ENCODE data around the gene NBEA. TPM values are rescaled to one million over a fixed set of nuclear protein-coding genes. Genes with fewer than 3 reads are reported as not detected.
A peak's percentile ranks its signal among the peaks of the same experiment; 100 is the strongest.

The NBEA gene
- total RNA-seq, 1 donor from 2014 or later: 0.18 TPM

GRCh38 chr13:35473802-35474201, 531.7 kb downstream of the NBEA start:
- H3K27ac Mint-ChIP-seq: no peak overlapping the region
- H3K4me1 Mint-ChIP-seq (ENCODE audit: low read depth): peaks cover 34% of the 10 kb centered on the region
- H3K36me3 Mint-ChIP-seq (ENCODE audit: low read depth): peaks cover 6% of the 10 kb centered on the region
- H3K27me3 Mint-ChIP-seq (ENCODE audit: insufficient read depth): peaks cover 81% of the 10 kb centered on the region
- intact Hi-C loops (cut with micrococcal nuclease): loop anchor here (10.0 kb wide), 1 partner anchor 529 kb away; the partner anchor contains the start of gene NBEA
- H3K4me3 Mint-ChIP-seq: no peak overlapping the region
- no peak for DNase-seq (ENCODE audit: low spot score)
- H3K9me3 Mint-ChIP-seq: peaks cover 3% of the 10 kb centered on the region

GRCh38 chr13:35474496-35475211, 532.6 kb downstream of the NBEA start:
- DNase-seq (ENCODE audit: low spot score): no peak
- intact Hi-C loops (cut with micrococcal nuclease): loop anchor here (10.0 kb wide), 1 partner anchor 530 kb away; the partner anchor contains the start of gene NBEA
- Mint-ChIP-seq H3K27me3 (ENCODE audit: insufficient read depth) (peaks cover 82% of the 10 kb centered on the region), H3K4me1 (ENCODE audit: low read depth) (peaks cover 34% of the 10 kb centered on the region), H3K4me3 (peak overlapping the region; percentile 81), H3K27ac (peak overlapping the region; percentile 5), H3K36me3 (ENCODE audit: low read depth) (peaks cover 6% of the 10 kb centered on the region), H3K9me3 (peaks cover 3% of the 10 kb centered on the region)

- Mint-ChIP-seq H3K4me3 (peak overlapping the region; percentile 81), H3K27me3 (ENCODE audit: insufficient read depth) (peaks cover 77% of the 10 kb centered on the region), H3K4me1 (ENCODE audit: low read depth) (peaks cover 34% of the 10 kb centered on the region), H3K36me3 (ENCODE audit: low read depth) (peaks cover 6% of the 10 kb centered on the region), H3K27ac (no peak overlapping the region), H3K9me3 (peaks cover 3% of the 10 kb centered on the region)
- intact Hi-C loops (cut with micrococcal nuclease): loop anchor here (10.0 kb wide), 1 partner anchor 531 kb away; the partner anchor contains the start of gene NBEA
- no peak for DNase-seq (ENCODE audit: low spot score)
Measured at GRCh38 chr13:35475212-35475959, 533.3 kb downstream of the NBEA start.

- Mint-ChIP-seq H3K4me1 (ENCODE audit: low read depth) (peaks cover 33% of the 10 kb centered on the region), H3K9me3 (peaks cover 3% of the 10 kb centered on the region), H3K4me3 (peak within 1 kb of the TSS; percentile 81), H3K27ac (no peak within 1 kb of the TSS), H3K27me3 (ENCODE audit: insufficient read depth) (peaks cover 78% of the 10 kb centered on the region), H3K36me3 (ENCODE audit: low read depth) (peaks cover 5% of the 10 kb centered on the region)
- intact Hi-C loops (cut with micrococcal nuclease): loop anchor here (10.0 kb wide), 1 partner anchor 531 kb away; the partner anchor contains the start of gene NBEA
- DNase-seq (ENCODE audit: low spot score): no peak
Measured at GRCh38 chr13:35475960-35476943, 534.2 kb downstream of the NBEA start, which contains the start of gene MAB21L1. Gene MAB21L1 (minus strand): TSS chr13:35476689. CDS start chr13:35476138, 551 bp downstream.

- peaks cover 66% of the 10 kb centered on the region for H3K27me3 Mint-ChIP-seq (ENCODE audit: insufficient read depth)
- H3K36me3 Mint-ChIP-seq (ENCODE audit: low read depth): peaks cover 4% of the 10 kb centered on the region
- no peak for DNase-seq (ENCODE audit: low spot score)
- H3K27ac Mint-ChIP-seq: no peak overlapping the region
- H3K9me3 Mint-ChIP-seq: peaks cover 3% of the 10 kb centered on the region
- H3K4me3 Mint-ChIP-seq: no peak overlapping the region
- peaks cover 30% of the 10 kb centered on the region for H3K4me1 Mint-ChIP-seq (ENCODE audit: low read depth)
- intact Hi-C loops (cut with micrococcal nuclease): loop anchor here (10.0 kb wide), 1 partner anchor 533 kb away; the partner anchor contains the start of gene NBEA
Measured at GRCh38 chr13:35477386-35477946, 535.4 kb downstream of the NBEA start.

- intact Hi-C loops (cut with micrococcal nuclease): loop anchor here (10.0 kb wide), 1 partner anchor 534 kb away; the partner anchor contains the start of gene NBEA
- Mint-ChIP-seq H3K36me3 (ENCODE audit: low read depth) (peaks cover 4% of the 10 kb centered on the region), H3K27ac (no peak overlapping the region), H3K9me3 (peaks cover 3% of the 10 kb centered on the region), H3K27me3 (ENCODE audit: insufficient read depth) (peaks cover 62% of the 10 kb centered on the region), H3K4me1 (ENCODE audit: low read depth) (peaks cover 30% of the 10 kb centered on the region), H3K4me3 (no peak overlapping the region)
- no peak for DNase-seq (ENCODE audit: low spot score)
Measured at GRCh38 chr13:35478271-35479037, 536.4 kb downstream of the NBEA start.

- Mint-ChIP-seq H3K36me3 (ENCODE audit: low read depth) (peaks cover 4% of the 10 kb centered on the region), H3K27ac (no peak overlapping the region), H3K27me3 (ENCODE audit: insufficient read depth) (peaks cover 58% of the 10 kb centered on the region), H3K4me1 (ENCODE audit: low read depth) (peaks cover 30% of the 10 kb centered on the region), H3K9me3 (peaks cover 3% of the 10 kb centered on the region), H3K4me3 (no peak overlapping the region)
- intact Hi-C loops (cut with micrococcal nuclease): loop anchor here (10.0 kb wide), 1 partner anchor 534 kb away; the partner anchor contains the start of gene NBEA
- DNase-seq (ENCODE audit: low spot score): no peak
Measured at GRCh38 chr13:35479038-35479492, 537.0 kb downstream of the NBEA start.

GRCh38 chr13:35479706-35480105, 537.6 kb downstream of the NBEA start:
- peaks cover 53% of the 10 kb centered on the region for H3K27me3 Mint-ChIP-seq (ENCODE audit: insufficient read depth)
- no peak overlapping the region for H3K27ac Mint-ChIP-seq
- H3K9me3 Mint-ChIP-seq: no peaks in the 10 kb centered on the region
- intact Hi-C loops (cut with micrococcal nuclease): loop anchor here (10.0 kb wide), 1 partner anchor 535 kb away; the partner anchor contains the start of gene NBEA
- DNase-seq (ENCODE audit: low spot score): no peak
- H3K36me3 Mint-ChIP-seq (ENCODE audit: low read depth): peaks cover 4% of the 10 kb centered on the region
- H3K4me1 Mint-ChIP-seq (ENCODE audit: low read depth): peaks cover 26% of the 10 kb centered on the region
- H3K4me3 Mint-ChIP-seq: no peak overlapping the region

- no peaks in the 10 kb centered on the region for H3K9me3 Mint-ChIP-seq
- no peak overlapping the region for H3K4me3 Mint-ChIP-seq
- peaks cover 4% of the 10 kb centered on the region for H3K36me3 Mint-ChIP-seq (ENCODE audit: low read depth)
- peaks cover 47% of the 10 kb centered on the region for H3K27me3 Mint-ChIP-seq (ENCODE audit: insufficient read depth)
- intact Hi-C loops (cut with micrococcal nuclease): no loop called here
- DNase-seq (ENCODE audit: low spot score): no peak
- H3K27ac Mint-ChIP-seq: no peak overlapping the region
- peaks cover 19% of the 10 kb centered on the region for H3K4me1 Mint-ChIP-seq (ENCODE audit: low read depth)
Measured at GRCh38 chr13:35480346-35480745, 538.3 kb downstream of the NBEA start.

- Mint-ChIP-seq H3K4me3 (no peak overlapping the region), H3K27ac (no peak overlapping the region), H3K27me3 (ENCODE audit: insufficient read depth) (peaks cover 33% of the 10 kb centered on the region), H3K4me1 (ENCODE audit: low read depth) (peaks cover 5% of the 10 kb centered on the region), H3K36me3 (ENCODE audit: low read depth) (no peaks in the 10 kb centered on the region), H3K9me3 (no peaks in the 10 kb centered on the region)
- intact Hi-C loops (cut with micrococcal nuclease): no loop called here
- no peak for DNase-seq (ENCODE audit: low spot score)
Measured at GRCh38 chr13:35481777-35482176, 539.7 kb downstream of the NBEA start.

- no peaks in the 10 kb centered on the region for H3K4me1 Mint-ChIP-seq (ENCODE audit: low read depth)
- intact Hi-C loops (cut with micrococcal nuclease): no loop called here
- H3K9me3 Mint-ChIP-seq: no peaks in the 10 kb centered on the region
- no peak overlapping the region for H3K4me3 Mint-ChIP-seq
- peaks cover 25% of the 10 kb centered on the region for H3K27me3 Mint-ChIP-seq (ENCODE audit: insufficient read depth)
- no peaks in the 10 kb centered on the region for H3K36me3 Mint-ChIP-seq (ENCODE audit: low read depth)
- no peak overlapping the region for H3K27ac Mint-ChIP-seq
- no peak for DNase-seq (ENCODE audit: low spot score)
Measured at GRCh38 chr13:35482527-35482926, 540.5 kb downstream of the NBEA start.
